OCI-LY1 (cell line): Measurements from ENCODE around the gene UACA.

Source experiments
- EZH2 ChIP-seq: fragments of 200-600 bp; sonication (generic), shearing (Covaris generic); IDR thresholded peaks from 2 replicates; pipeline ENCODE4 v1.8.0; 2017; ENCODE audit warnings: borderline replicate concordance, mixed run types, mild to moderate bottlenecking, antibody characterized with exemption, low read length, moderate library complexity, mixed read lengths
- TF ChIP-seq, protein P1 (sequence below): fragments of 200-600 bp; sonication (generic), shearing (Covaris generic); IDR thresholded peaks from 2 replicates; pipeline ENCODE4 v1.5.1; 2017; ENCODE audit warnings: mild to moderate bottlenecking, antibody characterized with exemption, low read length, moderate library complexity, mixed read lengths

DNA sequence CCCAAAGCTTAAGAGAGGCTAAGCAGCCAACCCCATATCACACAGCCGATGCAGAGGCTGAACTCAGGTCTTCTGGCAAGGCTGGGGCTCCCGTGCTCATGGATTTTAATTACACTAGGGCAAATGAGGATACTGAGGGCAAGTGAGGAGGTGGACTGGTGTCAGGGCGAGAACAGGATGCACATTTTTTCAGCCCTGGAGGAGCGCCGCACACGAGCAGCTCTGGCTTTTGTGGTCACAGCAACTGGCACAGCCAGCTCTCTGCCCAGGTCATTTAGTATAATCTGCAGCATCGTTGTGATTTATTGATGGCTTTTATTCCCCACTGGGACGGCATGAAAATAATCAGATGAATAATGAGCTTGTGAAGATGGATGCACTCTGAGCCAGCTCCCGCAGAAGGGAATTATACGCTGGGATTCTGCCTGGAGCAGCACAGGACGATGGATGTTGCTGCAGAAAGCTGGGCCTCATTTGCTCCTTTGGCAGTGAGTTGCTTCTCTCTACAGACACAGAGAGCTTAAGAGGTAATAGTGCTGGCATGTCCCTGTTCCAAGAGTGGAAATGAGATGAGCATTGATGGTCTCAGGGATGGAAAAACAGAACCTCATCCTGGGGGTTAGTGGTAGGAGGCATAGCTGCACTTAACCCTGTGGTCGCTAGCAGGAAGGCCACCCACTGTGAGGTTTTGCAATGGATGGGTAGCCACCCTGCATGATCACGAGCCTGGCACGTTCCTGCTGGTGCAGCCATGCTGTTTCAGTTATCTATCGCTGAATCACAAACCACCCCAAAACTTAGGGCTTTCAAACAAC, 135.4 kb downstream of the UACA start:
- TF ChIP-seq, protein P1, sequence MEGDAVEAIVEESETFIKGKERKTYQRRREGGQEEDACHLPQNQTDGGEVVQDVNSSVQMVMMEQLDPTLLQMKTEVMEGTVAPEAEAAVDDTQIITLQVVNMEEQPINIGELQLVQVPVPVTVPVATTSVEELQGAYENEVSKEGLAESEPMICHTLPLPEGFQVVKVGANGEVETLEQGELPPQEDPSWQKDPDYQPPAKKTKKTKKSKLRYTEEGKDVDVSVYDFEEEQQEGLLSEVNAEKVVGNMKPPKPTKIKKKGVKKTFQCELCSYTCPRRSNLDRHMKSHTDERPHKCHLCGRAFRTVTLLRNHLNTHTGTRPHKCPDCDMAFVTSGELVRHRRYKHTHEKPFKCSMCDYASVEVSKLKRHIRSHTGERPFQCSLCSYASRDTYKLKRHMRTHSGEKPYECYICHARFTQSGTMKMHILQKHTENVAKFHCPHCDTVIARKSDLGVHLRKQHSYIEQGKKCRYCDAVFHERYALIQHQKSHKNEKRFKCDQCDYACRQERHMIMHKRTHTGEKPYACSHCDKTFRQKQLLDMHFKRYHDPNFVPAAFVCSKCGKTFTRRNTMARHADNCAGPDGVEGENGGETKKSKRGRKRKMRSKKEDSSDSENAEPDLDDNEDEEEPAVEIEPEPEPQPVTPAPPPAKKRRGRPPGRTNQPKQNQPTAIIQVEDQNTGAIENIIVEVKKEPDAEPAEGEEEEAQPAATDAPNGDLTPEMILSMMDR, result no peak
- TF ChIP-seq EZH2, result no peak
